GM12878 (cell line): Measurements from ENCODE around the gene PLD3. TPM values are rescaled to one million over a fixed set of nuclear protein-coding genes. Genes with fewer than 3 reads are reported as not detected.

ENCODE experiments used
- ATAC-seq: fragments of 200-7000 bp; cut with Tn5 transposase; 3 replicates; pipeline ENCODE4 v1.9.1; 2020; ENCODE audit warnings: mild to moderate bottlenecking, moderate library complexity
- BruUV-seq: library from RNA; stranded (reverse); fragments of 400-500 nt; replicated peaks from 2 replicates; lab custom pipeline; 2021; lab: Mats Ljungman, UMichigan
- CTCF ChIA-PET: fragments of 300-600 bp; sonication (Branson Sonifier 250); formaldehyde crosslinking; extraction: SDS; loops from one replicate; lab custom pipeline; 2021; ENCODE audit warnings: inconsistent platforms; lab: Yijun Ruan, JAX
- POLR2A ChIA-PET: fragments of 350-600 bp; formaldehyde crosslinking; extraction: SDS; loops from one replicate; lab custom pipeline; 2021; ENCODE audit warnings: inconsistent platforms; lab: Charles Lee
- RAD21 ChIA-PET: fragments of 300-600 bp; sonication (Branson Sonifier 250); formaldehyde crosslinking; loops from one replicate; lab custom pipeline; 2023; ENCODE audit warnings: antibody characterized with exemption; ENCODE audit not compliant: unreplicated experiment; lab: Charles Lee
- SMC1A ChIA-PET: fragments of 300-600 bp; sonication (Branson Sonifier 250); formaldehyde crosslinking; loops from one replicate; lab custom pipeline; 2023; ENCODE audit not compliant: unreplicated experiment, uncharacterized antibody; lab: Charles Lee
- DNase-seq: peaks from one replicate; pipeline ENCODE4 v3.0.0-alpha.2; 2011; ENCODE audit warnings: low read depth, low spot score
- FAIRE-seq: peaks from 3 replicates; lab custom pipeline; 2011; peaks lifted over from hg19 to GRCh38; lab: Jason Lieb, UNC
- H2AFZ ChIP-seq: 2 replicates; pipeline ENCODE4 v1.6.0; 2011; ENCODE audit warnings: low read depth, low read length, control low read depth; ENCODE audit not compliant: control insufficient read depth
- H3K27ac ChIP-seq: 2 replicates; pipeline ENCODE4 v1.5.1; 2011; ENCODE audit warnings: control low read depth; ENCODE audit not compliant: control insufficient read depth, insufficient read depth
- H3K27me3 ChIP-seq, 2 experiments: replicated peaks in 1 of 2; 2 replicates each; pipeline versions ENCODE4 v1.6.0 to v1.6.1; 2011; ENCODE audit warnings: low read length in 1 of 2; ENCODE audit not compliant: control insufficient read depth in 2 of 2, insufficient read depth in 2 of 2
- H3K36me3 ChIP-seq, 2 experiments: 2 replicates each; pipeline ENCODE4 v1.5.1; 2011; ENCODE audit warnings: low read length in 1 of 2; ENCODE audit not compliant: control insufficient read depth in 2 of 2, insufficient read depth in 2 of 2
- H3K4me1 ChIP-seq: 2 replicates; pipeline ENCODE4 v1.6.1; 2011; ENCODE audit warnings: mild to moderate bottlenecking, low read length, moderate library complexity, mixed read lengths; ENCODE audit not compliant: control insufficient read depth, insufficient read depth
- H3K4me2 ChIP-seq: 2 replicates; pipeline ENCODE4 v1.6.0; 2011; ENCODE audit warnings: control low read depth; ENCODE audit not compliant: control insufficient read depth, insufficient read depth
- H3K4me3 ChIP-seq: fragments of 200-600 bp; sonication (generic); 2 replicates; pipeline ENCODE4 v1.5.1; 2016
- H3K79me2 ChIP-seq: 2 replicates; pipeline ENCODE4 v1.6.0; 2011; ENCODE audit warnings: low read length; ENCODE audit not compliant: control insufficient read depth, insufficient read depth
- H3K9ac ChIP-seq: 2 replicates; pipeline ENCODE4 v1.8.0; 2011; ENCODE audit warnings: low read length, control low read depth, mixed read lengths; ENCODE audit not compliant: control insufficient read depth, insufficient read depth
- H3K9me3 ChIP-seq: replicated peaks from 3 replicates; pipeline ENCODE4 v1.5.1; 2011; ENCODE audit warnings: mild to moderate bottlenecking, low read length; ENCODE audit not compliant: control insufficient read depth, insufficient read depth
- H4K20me1 ChIP-seq: 2 replicates; pipeline ENCODE4 v1.6.0; 2011; ENCODE audit not compliant: control insufficient read depth, insufficient read depth
- CTCF ChIP-seq, 3 experiments: IDR thresholded peaks in 2 of 3; conservative IDR thresholded peaks in 1 of 3; 2 replicates each; pipeline ENCODE4 v1.5.1; 2011; ENCODE audit warnings: low read depth in 3 of 3, low read length in 3 of 3, mild to moderate bottlenecking in 3 of 3, control low read depth in 2 of 3, moderate library complexity in 2 of 3, inconsistent platforms in 1 of 3, mixed read lengths in 1 of 3; ENCODE audit not compliant: control insufficient read depth in 2 of 3, insufficient read depth in 1 of 3; ENCODE audit errors: extremely low read depth in 1 of 3
- ETV6 ChIP-seq, 2 experiments: fragments of 450-650 bp in 1 of 2; IDR thresholded peaks in 1 of 2; conservative IDR thresholded peaks in 1 of 2; 2 replicates each; pipeline ENCODE4 v1.6.1; 2014; ENCODE audit warnings: antibody characterized with exemption in 1 of 2, borderline replicate concordance in 1 of 2, low read depth in 1 of 2, mild to moderate bottlenecking in 1 of 2, moderate library complexity in 1 of 2
- IKZF1 ChIP-seq: fragments of 450-650 bp; conservative IDR thresholded peaks from 2 replicates; pipeline ENCODE4 v1.6.1; 2017; ENCODE audit warnings: antibody characterized with exemption, mild to moderate bottlenecking
- KLF5 ChIP-seq: fragments of 450-650 bp; IDR thresholded peaks from 2 replicates; pipeline ENCODE4 v1.6.1; 2014; ENCODE audit warnings: mild to moderate bottlenecking; ENCODE audit not compliant: partially characterized antibody
- NFXL1 ChIP-seq: fragments of 450-650 bp; IDR thresholded peaks from 2 replicates; pipeline ENCODE4 v1.6.1; 2017; ENCODE audit warnings: antibody characterized with exemption, mild to moderate bottlenecking, borderline replicate concordance
- NKRF ChIP-seq: fragments of 450-650 bp; conservative IDR thresholded peaks from 2 replicates; pipeline ENCODE4 v1.6.1; 2017; ENCODE audit warnings: mild to moderate bottlenecking, moderate library complexity
- NRF1 ChIP-seq: conservative IDR thresholded peaks from 2 replicates; pipeline ENCODE4 v1.6.1; 2011; ENCODE audit warnings: mild to moderate bottlenecking, low read depth, low read length, improper control_type of control experiment
- REST ChIP-seq: IDR thresholded peaks from 2 replicates; pipeline ENCODE4 v1.6.1; 2012; ENCODE audit warnings: mild to moderate bottlenecking, low read depth, low read length
- SIX5 ChIP-seq: IDR thresholded peaks from 2 replicates; pipeline ENCODE4 v1.6.1; 2011; ENCODE audit warnings: mild to moderate bottlenecking, low read depth, low read length, moderate library complexity; ENCODE audit not compliant: severe bottlenecking
- SMAD5 ChIP-seq: IDR thresholded peaks from 2 replicates; pipeline ENCODE4 v1.6.1; 2016; ENCODE audit warnings: antibody characterized with exemption, low read depth
- STAT1 ChIP-seq: fragments of 450-650 bp; conservative IDR thresholded peaks from 2 replicates; pipeline ENCODE4 v1.6.1; 2014; ENCODE audit warnings: antibody characterized with exemption, mild to moderate bottlenecking
- TAF1 ChIP-seq: IDR thresholded peaks from 2 replicates; pipeline ENCODE4 v1.6.1; 2011; ENCODE audit warnings: mild to moderate bottlenecking, low read depth, low read length, borderline replicate concordance
- USF2 ChIP-seq: IDR thresholded peaks from 2 replicates; pipeline ENCODE4 v1.6.1; 2011; ENCODE audit warnings: low read depth, low read length, improper control_type of control experiment, borderline replicate concordance
- WGBS: methylation state at CpG from one replicate; pipeline ENCODE4 v1.1.6; 2016; ENCODE audit warnings: low lambda C conversion rate; ENCODE audit not compliant: insufficient replicate concordance, insufficient coverage; ENCODE audit errors: missing lambda C conversion rate; 5-methylcytosine and 5-hydroxymethylcytosine counted together
- in situ Hi-C: fragments of 300-500 bp; cut with MboI; formaldehyde crosslinking; loops from 9 replicates; pipeline ENCODE4 v1.14.3; 2018; ENCODE audit warnings: mixed read lengths
- intact Hi-C: fragments of 100-400 bp; cut with micrococcal nuclease; formaldehyde crosslinking; loops from one replicate; pipeline ENCODE4 v1.14.2; 2022; ENCODE audit not compliant: unreplicated experiment
- polyA plus RNA-seq, 11 experiments: library from polyadenylated mRNA; depleted of rRNA in 4 of 11; unstranded in 6 of 11; stranded (reverse) in 5 of 11; fragments of >200 nt; fragmentation: Nextera tagmentation in 4 of 11; fragmentation: Illumina TruSeq in 1 of 11; extraction: Ambion mirVana in 4 of 11; extraction: Trizol in 1 of 11; gene quantifications; 1 replicate in 1 of 11; 2 replicates in 10 of 11; pipeline versions ENCODE4 v1.2.1 to v1.2.3, GENCODE V29; 2011 to 2016; ENCODE audit warnings: inconsistent platforms in 2 of 11, missing spikeins in 2 of 11, low read depth in 1 of 11
- total RNA-seq, 4 experiments: library from RNA; depleted of rRNA in 3 of 4; stranded (reverse); fragments of >200 nt in 3 of 4; fragmentation: Illumina TruSeq in 1 of 4; extraction: Trizol in 1 of 4; gene quantifications; 2 replicates each; pipeline versions ENCODE4 v1.2.1 to v1.2.3, GENCODE V29; 2013 to 2021

The PLD3 gene
- total and polyA plus RNA-seq, 10 of the 15 experiments (the other 5 are each of a cell fraction or from before 2014, with no cell fraction given): 1.3 to 134 (median 72.7) TPM

- TF ChIP-seq REST (no peak), KLF5 (no peak)
- TF ChIP-seq, all 136 proteins: peak for 0
Observed at GRCh38 chr19:40396886-40397567, 48.5 kb downstream of the PLD3 start (continued).

GRCh38 chr19:40397568-40397906 is 49.0 kb downstream of the PLD3 start:
- CTCF ChIA-PET: interaction anchor here (1.1 kb wide), 1 partner anchor 23 kb away, joined by 4 read pairs; no protein-coding TSS in a partner anchor
- Histone ChIP-seq H3K9ac (no peak overlapping the region), H3K27ac (no peak overlapping the region), H3K4me3 (no peak overlapping the region), H3K4me1 (peaks cover 5% of the 10 kb centered on the region), H3K4me2 (no peak overlapping the region), H3K79me2 (no peaks in the 10 kb centered on the region), H3K9me3 (no peaks in the 10 kb centered on the region), H2AFZ (no peak overlapping the region), H3K27me3 (no peaks in the 10 kb centered on the region), H3K36me3 (no peaks in the 10 kb centered on the region), H4K20me1 (no peaks in the 10 kb centered on the region)
- RAD21 ChIA-PET: no interaction called here
- POLR2A ChIA-PET: no interaction called here
- intact Hi-C loops: no loop called here
- no TSS peak for BruUV-seq
- no peak for FAIRE-seq
- 67% methylated on average over 22 of the region's 22 CpGs for WGBS
- SMC1A ChIA-PET: no interaction called here
- ATAC-seq: no peak
- in situ Hi-C loops: no loop called here
- DNase-seq: no peak
- TF ChIP-seq SMAD5 (no peak), SIX5 (no peak), NKRF (no peak), NRF1 (no peak), STAT1 (no peak), TAF1 (no peak), NFXL1 (no peak), CTCF (IDR thresholded peaks at IDR 0.05 in 2 of 3, conservative IDR thresholded peaks at IDR 0.05 in 1 of 3; ENCODE audit: control insufficient read depth in 2 of 3, extremely low read depth in 1 of 3, insufficient read depth in 1 of 3, low read depth in 3 of 3, low read length in 3 of 3) (no peak), ETV6 (conservative IDR thresholded peaks at IDR 0.05 in 1 of 2, IDR thresholded peaks at IDR 0.05 in 1 of 2; ENCODE audit: borderline replicate concordance in 1 of 2, low read depth in 1 of 2) (no peak), USF2 (no peak), IKZF1 (no peak)
